Loucy (cell line): ENCODE results near the gene DENND6A.
A peak's percentile ranks its signal among the peaks of the same experiment; 100 is the strongest.

Experiments used
- H2AFZ ChIP-seq: fragments of 200-600 bp; sonication (generic); 2 replicates; pipeline ENCODE4 v1.6.0; 2016; ENCODE audit warnings: antibody characterized with exemption, mild to moderate bottlenecking, low read length, moderate library complexity
- H3F3A ChIP-seq: fragments of 200-600 bp; 2 replicates; pipeline ENCODE4 v1.6.0; 2016; ENCODE audit warnings: antibody characterized with exemption, low read depth, mild to moderate bottlenecking
- H3K27me3 ChIP-seq: fragments of 200-600 bp; sonication (generic); 2 replicates; pipeline ENCODE4 v1.6.1; 2014; ENCODE audit warnings: low read length, mild to moderate bottlenecking; ENCODE audit not compliant: insufficient read depth, poor library complexity, severe bottlenecking
- H3K36me3 ChIP-seq: fragments of 200-600 bp; sonication (generic); 2 replicates; pipeline ENCODE4 v1.6.1; 2016; ENCODE audit warnings: low read length; ENCODE audit not compliant: insufficient read depth
- H3K4me1 ChIP-seq: fragments of 200-600 bp; sonication (generic); 2 replicates; pipeline ENCODE4 v1.5.1; 2014; ENCODE audit warnings: low read length, mild to moderate bottlenecking; ENCODE audit not compliant: insufficient read depth, poor library complexity, severe bottlenecking
- H3K4me2 ChIP-seq: fragments of 200-600 bp; sonication (generic); 2 replicates; pipeline ENCODE4 v1.6.0; 2014; ENCODE audit warnings: antibody characterized with exemption, low read length, low read depth, mild to moderate bottlenecking; ENCODE audit not compliant: poor library complexity, severe bottlenecking
- H3K4me3 ChIP-seq: fragments of 200-600 bp; sonication (generic); 2 replicates; pipeline ENCODE4 v1.5.1; 2014; ENCODE audit warnings: low read length, mild to moderate bottlenecking, mixed read lengths; ENCODE audit not compliant: poor library complexity, severe bottlenecking
- H3K79me2 ChIP-seq: fragments of 200-600 bp; sonication (generic); 2 replicates; pipeline ENCODE4 v1.6.1; 2014; ENCODE audit warnings: low read length; ENCODE audit not compliant: insufficient read depth
- H3K9ac ChIP-seq: fragments of 200-600 bp; sonication (generic); 2 replicates; pipeline ENCODE4 v1.6.0; 2014; ENCODE audit warnings: mild to moderate bottlenecking, low read depth, low read length, moderate library complexity; ENCODE audit not compliant: poor library complexity, severe bottlenecking
- H3K9me2 ChIP-seq: fragments of 200-600 bp; sonication (generic); replicated peaks from 2 replicates; pipeline ENCODE4 v1.6.1; 2016; ENCODE audit warnings: low read depth, low read length, mixed read lengths
- H3K9me3 ChIP-seq: fragments of 200-600 bp; sonication (generic); 2 replicates; pipeline ENCODE4 v1.6.1; 2014; ENCODE audit warnings: mild to moderate bottlenecking, antibody characterized with exemption, low read length, low read depth; ENCODE audit not compliant: insufficient read depth
- H4K20me1 ChIP-seq: fragments of 200-600 bp; sonication (generic); 2 replicates; pipeline ENCODE4 v1.6.0; 2014; ENCODE audit warnings: antibody characterized with exemption, low read length, mild to moderate bottlenecking; ENCODE audit not compliant: insufficient read depth, poor library complexity, severe bottlenecking
- CTCF ChIP-seq: fragments of 200-600 bp; sonication (generic); conservative IDR thresholded peaks from 2 replicates; pipeline ENCODE4 v1.5.1; 2014; ENCODE audit warnings: mild to moderate bottlenecking, antibody characterized with exemption, low read length
- EZH2phosphoT487 ChIP-seq: fragments of 200-600 bp; IDR thresholded peaks from 2 replicates; pipeline ENCODE4 v1.6.1; 2018; ENCODE audit warnings: antibody characterized with exemption, mild to moderate bottlenecking, moderate library complexity, borderline replicate concordance

DENND6A gene

GRCh38 chr3:57717205-57717868, 24.5 kb upstream of the DENND6A start:
- no peak overlapping the region for H3K9ac ChIP-seq
- no peak overlapping the region for H3K4me3 ChIP-seq
- no peaks in the 10 kb centered on the region for H3K27me3 ChIP-seq
- H3K4me2 ChIP-seq = no peak overlapping the region
- no peaks in the 10 kb centered on the region for H3K36me3 ChIP-seq
- no peaks in the 10 kb centered on the region for H3K4me1 ChIP-seq
- H3K9me3 ChIP-seq = no peaks in the 10 kb centered on the region
- H2AFZ ChIP-seq = no peak overlapping the region
- no peaks in the 10 kb centered on the region for H4K20me1 ChIP-seq
- no peaks in the 10 kb centered on the region for H3K79me2 ChIP-seq
- TF ChIP-seq EZH2phosphoT487 (no peak), CTCF (no peak)
- no peaks in the 10 kb centered on the region for H3K9me2 ChIP-seq
- H3F3A ChIP-seq = no peaks in the 10 kb centered on the region

GRCh38 chr3:57715686-57716085, 22.8 kb upstream of the DENND6A start:
- Histone ChIP-seq H3K36me3 (no peaks in the 10 kb centered on the region), H3K79me2 (no peaks in the 10 kb centered on the region), H3K27me3 (no peaks in the 10 kb centered on the region), H2AFZ (no peak overlapping the region), H3F3A (no peaks in the 10 kb centered on the region), H4K20me1 (no peaks in the 10 kb centered on the region), H3K9me3 (no peaks in the 10 kb centered on the region), H3K9ac (no peak overlapping the region), H3K9me2 (no peaks in the 10 kb centered on the region), H3K4me3 (no peak overlapping the region), H3K4me1 (no peaks in the 10 kb centered on the region), H3K4me2 (no peak overlapping the region)
- TF ChIP-seq EZH2phosphoT487 (no peak), CTCF (no peak)

- Histone ChIP-seq H3K9me3 (no peaks in the 10 kb centered on the region), H3K36me3 (no peaks in the 10 kb centered on the region), H3K27me3 (no peaks in the 10 kb centered on the region), H4K20me1 (no peaks in the 10 kb centered on the region), H3K9me2 (no peaks in the 10 kb centered on the region), H2AFZ (peak overlapping the region; percentile 91), H3K4me1 (no peaks in the 10 kb centered on the region), H3K4me2 (no peak overlapping the region), H3K79me2 (no peaks in the 10 kb centered on the region), H3K9ac (no peak overlapping the region), H3K4me3 (no peak overlapping the region), H3F3A (no peaks in the 10 kb centered on the region)
- no peak for TF ChIP-seq EZH2phosphoT487
- no peak for TF ChIP-seq CTCF
These were observed 16.7 kb upstream of the DENND6A start for GRCh38 chr3:57709559-57709958.
